Thymus (tissue), 11 donors: Measurements from ENCODE around the gene FRMD8. TPM values are rescaled to one million over a fixed set of nuclear protein-coding genes. Genes with fewer than 3 reads are reported as not detected.

ENCODE experiments used
- DNase-seq, 9 donors: peaks; one replicate each; pipeline ENCODE4 v3.0.0-alpha.2; 2013; ENCODE audit warnings: low spot score in 9 of 9, low read depth in 6 of 9, missing footprints in 1 of 9
- H3K27ac ChIP-seq, 2 donors: one replicate each; pipeline ENCODE4 v1.5.1; 2013; ENCODE audit warnings: control low read depth in 1 of 2, low read depth in 1 of 2, low read length in 1 of 2, mild to moderate bottlenecking in 1 of 2, moderate library complexity in 1 of 2
- H3K27me3 ChIP-seq, 2 donors: one replicate each; pipeline ENCODE4 v1.5.1; 2013; ENCODE audit warnings: low read length in 1 of 2; ENCODE audit not compliant: control insufficient read depth in 2 of 2, insufficient read depth in 1 of 2
- H3K36me3 ChIP-seq, 2 donors: one replicate each; pipeline ENCODE4 v1.5.1; 2013; ENCODE audit warnings: low read length in 1 of 2, mild to moderate bottlenecking in 1 of 2, moderate library complexity in 1 of 2; ENCODE audit not compliant: control insufficient read depth in 2 of 2, insufficient read depth in 2 of 2
- H3K4me1 ChIP-seq, 2 donors: one replicate each; pipeline ENCODE4 v1.5.1; 2013; ENCODE audit warnings: low read length in 2 of 2; ENCODE audit not compliant: control insufficient read depth in 2 of 2, insufficient read depth in 2 of 2
- H3K4me3 ChIP-seq, 2 donors: one replicate each; pipeline ENCODE4 v1.5.1; 2013; ENCODE audit warnings: low read length in 2 of 2, control low read depth in 1 of 2, mild to moderate bottlenecking in 1 of 2
- H3K9me3 ChIP-seq, 2 donors: one replicate each; pipeline ENCODE4 v1.5.1; 2013; ENCODE audit warnings: low read length in 1 of 2, mild to moderate bottlenecking in 1 of 2; ENCODE audit not compliant: control insufficient read depth in 2 of 2, insufficient read depth in 1 of 2
- WGBS: extraction: QIAGEN DNeasy Blood & Tissue Kit; methylation state at CpG from one replicate; pipeline ENCODE4 v1.1.7; 2013; 5-methylcytosine and 5-hydroxymethylcytosine counted together
- polyA plus RNA-seq: library from polyadenylated mRNA; stranded (reverse); fragments of 200-250 nt; gene quantifications from one replicate; pipeline ENCODE4 v1.2.3, GENCODE V29; 2013
- total RNA-seq: library from RNA; stranded (reverse); fragments of 120-200 nt; gene quantifications from one replicate; pipeline ENCODE4 v1.2.4, GENCODE V29; 2013
- donor health status: healthy.

The FRMD8 gene
- total and polyA plus RNA-seq, 2 donors: 15.2 to 21.4 TPM

GRCh38 chr11:65354265-65355012 lies 32.0 kb upstream of the FRMD8 start, which contains the start of gene TIGD3:
TIGD3 (plus strand) TSS chr11:65354751; CDS start chr11:65355809, 1,058 bp downstream.
- WGBS: under 1% methylated on average over 79 of the region's 79 CpGs
- peak within 1 kb of the TSS; percentile 49 to 75 for H3K4me3 ChIP-seq
- H3K4me1 ChIP-seq: peaks cover 18 to 51% of the 10 kb centered on the region in 2 donors
- peaks cover 14 to 39% of the 10 kb centered on the region in 2 donors for H3K36me3 ChIP-seq
- peak within 1 kb of the TSS; percentile 28 to 71 for H3K27ac ChIP-seq
- DNase-seq: peak; percentile 83 to 97 (median 94)
- H3K27me3 ChIP-seq: peaks cover 0 to 20% of the 10 kb centered on the region in 2 donors
- H3K9me3 ChIP-seq: peaks cover 0 to 2% of the 10 kb centered on the region in 2 donors

DNA sequence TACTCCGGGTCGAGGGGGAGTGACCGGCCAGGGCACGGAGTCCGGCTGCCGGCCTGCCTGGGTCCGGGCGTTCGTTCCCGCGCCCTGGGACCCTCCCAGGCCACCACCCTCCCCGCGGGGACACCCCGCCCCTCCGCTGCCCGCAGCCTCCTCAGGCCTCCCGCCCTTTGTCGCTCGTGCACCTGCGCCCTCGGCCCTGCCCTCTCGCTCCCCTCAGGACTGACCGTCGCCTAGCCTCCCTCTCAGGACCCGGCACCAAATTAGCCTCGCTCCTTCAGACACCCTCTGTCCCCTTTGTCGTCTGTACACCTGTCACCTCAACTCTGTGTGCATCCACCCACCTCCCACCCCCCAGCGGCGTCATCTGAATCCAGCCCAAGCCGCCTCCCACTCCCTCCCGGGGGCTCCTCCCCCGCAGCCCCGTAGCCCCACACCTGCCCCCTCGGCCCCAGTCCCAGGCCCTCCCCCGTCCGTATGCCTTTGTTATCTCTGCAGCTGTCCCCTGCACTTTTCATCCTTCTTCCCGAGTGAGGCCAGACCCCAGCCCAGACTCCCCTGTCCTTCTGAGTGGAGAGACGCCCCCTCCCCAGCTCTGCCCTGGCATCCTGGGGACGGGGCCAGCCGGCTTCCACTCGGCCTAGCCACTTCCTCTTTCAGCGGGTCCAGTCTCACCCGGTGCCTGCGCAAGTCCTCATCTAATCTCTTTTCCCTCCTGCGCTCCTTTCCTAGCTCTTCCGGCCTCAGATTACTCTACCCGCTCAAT lies 31.2 kb upstream of the FRMD8 start:
- peak in 6 of 9 donors; percentile 55 to 76 (median 62) for DNase-seq
- Histone ChIP-seq H3K9me3 (peaks cover 0 to 2% of the 10 kb centered on the region in 2 donors), H3K27ac (peak overlapping the region in 1 of 2 donors; percentile 71), H3K4me1 (peaks cover 18 to 46% of the 10 kb centered on the region in 2 donors), H3K36me3 (peaks cover 13 to 33% of the 10 kb centered on the region in 2 donors), H3K4me3 (peak overlapping the region; percentile 46 to 75), H3K27me3 (peaks cover 0 to 20% of the 10 kb centered on the region in 2 donors)
- WGBS: 1% methylated on average over 47 of the region's 47 CpGs

DNA sequence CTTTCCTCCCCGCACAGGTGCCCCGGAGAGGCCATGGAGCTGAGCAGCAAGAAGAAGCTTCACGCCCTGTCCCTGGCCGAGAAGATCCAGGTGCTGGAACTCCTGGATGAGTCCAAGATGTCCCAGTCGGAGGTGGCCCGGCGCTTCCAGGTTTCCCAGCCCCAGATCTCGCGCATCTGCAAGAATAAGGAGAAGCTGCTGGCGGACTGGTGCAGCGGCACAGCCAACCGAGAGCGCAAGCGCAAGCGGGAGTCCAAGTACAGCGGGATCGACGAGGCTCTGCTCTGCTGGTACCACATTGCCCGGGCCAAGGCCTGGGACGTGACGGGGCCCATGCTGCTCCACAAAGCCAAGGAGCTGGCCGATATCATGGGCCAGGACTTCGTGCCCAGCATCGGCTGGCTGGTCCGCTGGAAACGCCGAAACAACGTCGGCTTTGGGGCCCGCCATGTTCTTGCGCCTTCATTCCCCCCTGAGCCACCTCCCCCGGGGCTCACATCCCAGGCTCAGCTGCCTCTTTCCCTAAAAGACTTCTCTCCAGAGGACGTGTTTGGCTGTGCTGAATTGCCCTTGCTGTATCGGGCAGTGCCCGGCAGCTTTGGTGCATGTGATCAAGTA lies 30.6 kb upstream of the FRMD8 start:
- peak overlapping the region; percentile 46 to 75 for H3K4me3 ChIP-seq
- peaks cover 0 to 20% of the 10 kb centered on the region in 2 donors for H3K27me3 ChIP-seq
- WGBS: 71% methylated on average over 35 of the region's 35 CpGs
- H3K27ac ChIP-seq: no peak overlapping the region
- H3K4me1 ChIP-seq: peaks cover 18 to 42% of the 10 kb centered on the region in 2 donors
- H3K9me3 ChIP-seq: peaks cover 0 to 2% of the 10 kb centered on the region in 2 donors
- peaks cover 13 to 26% of the 10 kb centered on the region in 2 donors for H3K36me3 ChIP-seq
- no peak for DNase-seq

GRCh38 chr11:65356394-65356972 lies 30.0 kb upstream of the FRMD8 start:
- peaks cover 0 to 2% of the 10 kb centered on the region in 2 donors for H3K9me3 ChIP-seq
- peaks cover 12 to 20% of the 10 kb centered on the region in 2 donors for H3K36me3 ChIP-seq
- no peak for DNase-seq
- peaks cover 0 to 20% of the 10 kb centered on the region in 2 donors for H3K27me3 ChIP-seq
- peaks cover 14 to 38% of the 10 kb centered on the region in 2 donors for H3K4me1 ChIP-seq
- 98% methylated on average over 30 of the region's 30 CpGs for WGBS
- H3K27ac ChIP-seq: no peak overlapping the region
- H3K4me3 ChIP-seq: no peak overlapping the region

DNA sequence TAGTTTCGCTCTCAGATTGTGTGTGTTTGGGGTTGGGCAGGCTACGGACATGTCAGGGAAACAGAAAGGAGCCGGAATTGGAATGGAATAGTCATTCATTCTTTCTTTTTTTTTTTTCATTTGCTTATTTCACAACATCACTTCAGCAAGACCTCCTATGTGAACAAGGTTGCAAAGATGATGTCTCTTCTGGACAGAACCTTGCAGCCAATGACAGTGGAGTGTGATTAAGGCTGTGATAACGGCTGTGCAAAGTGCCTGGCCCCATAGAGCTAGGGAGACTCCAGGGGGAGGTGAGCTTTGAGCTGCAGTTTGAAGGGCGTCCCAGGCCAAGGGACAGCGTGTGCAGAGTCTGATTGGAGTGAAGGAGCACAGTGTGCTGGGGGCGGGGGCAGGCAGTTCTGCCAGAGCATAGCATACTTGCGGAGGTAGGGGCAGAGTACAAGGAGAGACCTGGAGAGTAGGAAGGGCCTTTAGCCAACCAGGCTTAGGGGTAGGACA lies 28.5 kb upstream of the FRMD8 start:
- peaks cover 0 to 20% of the 10 kb centered on the region in 2 donors for H3K27me3 ChIP-seq
- H3K27ac ChIP-seq: no peak overlapping the region
- peaks cover 0 to 7% of the 10 kb centered on the region in 2 donors for H3K36me3 ChIP-seq
- DNase-seq: no peak
- no peaks in the 10 kb centered on the region for H3K9me3 ChIP-seq
- no peak overlapping the region for H3K4me3 ChIP-seq
- H3K4me1 ChIP-seq: peaks cover 11 to 30% of the 10 kb centered on the region in 2 donors
- WGBS: 96% methylated on average over 8 of the region's 8 CpGs

DNA sequence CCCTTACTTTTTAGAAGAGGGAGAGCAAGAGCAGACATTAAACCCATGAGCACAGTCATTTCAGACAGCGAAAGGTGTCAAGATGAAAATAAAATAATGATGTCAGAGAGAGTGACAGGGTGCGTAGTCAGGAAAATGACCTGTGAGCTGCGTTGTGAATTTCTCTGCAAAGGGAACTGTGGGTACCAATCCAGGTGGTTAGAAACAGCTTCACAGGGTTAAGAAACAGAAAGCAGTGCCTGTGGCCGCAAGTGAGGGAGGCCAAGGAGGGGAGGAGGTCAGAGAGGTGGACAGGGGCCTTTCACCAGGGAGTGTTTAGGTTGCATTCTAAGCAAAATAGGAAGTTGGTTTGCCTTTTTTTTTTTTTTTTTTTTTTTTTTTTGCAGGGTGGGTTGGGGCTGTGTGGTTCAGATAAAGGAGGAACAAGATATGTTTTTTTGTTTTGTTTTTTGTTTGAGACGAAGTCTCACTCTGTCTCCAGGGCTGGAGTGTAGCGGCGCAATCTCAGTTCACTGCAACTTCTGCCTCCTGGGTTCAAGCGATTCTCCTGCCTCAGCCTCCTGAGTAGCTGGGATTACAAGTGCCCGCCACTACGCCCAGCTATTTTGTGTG lies 24.0 kb upstream of the FRMD8 start:
- no peak overlapping the region for H3K27ac ChIP-seq
- 56% methylated on average over 10 of the region's 10 CpGs for WGBS

GRCh38 chr11:65362966-65363365 lies 23.5 kb upstream of the FRMD8 start:
- Histone ChIP-seq H3K4me3 (no peak overlapping the region), H3K27ac (no peak overlapping the region)

More for the DNA sequence above, 24.0 kb upstream of the FRMD8 start:
- DNase-seq: no peak
- H3K9me3 ChIP-seq: no peaks in the 10 kb centered on the region
- no peak overlapping the region for H3K4me3 ChIP-seq
- no peaks in the 10 kb centered on the region for H3K27me3 ChIP-seq
- H3K36me3 ChIP-seq: no peaks in the 10 kb centered on the region
- H3K4me1 ChIP-seq: peaks cover 0 to 5% of the 10 kb centered on the region in 2 donors

DNA sequence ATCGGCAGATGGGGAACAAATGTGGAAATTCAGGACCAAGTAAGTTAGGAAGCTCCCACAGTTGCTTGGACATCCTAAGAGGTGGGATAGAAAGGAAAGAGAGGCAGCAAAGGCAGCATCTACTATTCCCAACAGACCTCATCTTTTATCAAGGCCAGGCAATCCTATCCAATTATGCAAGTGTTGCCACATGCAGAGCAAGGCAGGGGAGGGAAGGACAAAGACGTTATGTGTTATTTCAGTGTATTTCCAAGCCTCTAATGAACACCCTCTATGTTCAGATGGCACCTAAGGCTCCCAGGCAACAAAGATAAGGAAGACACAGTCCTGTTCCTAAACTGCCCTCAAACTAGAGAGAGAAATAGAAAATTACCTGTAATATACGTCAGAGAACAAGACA lies 22.7 kb upstream of the FRMD8 start:
- H3K4me3 ChIP-seq: no peak overlapping the region
- H3K27ac ChIP-seq: no peak overlapping the region
- H3K9me3 ChIP-seq: no peaks in the 10 kb centered on the region
- H3K27me3 ChIP-seq: no peaks in the 10 kb centered on the region
- no peaks in the 10 kb centered on the region for H3K36me3 ChIP-seq
- H3K4me1 ChIP-seq: peaks cover 0 to 5% of the 10 kb centered on the region in 2 donors
- WGBS: 95% methylated on average over 3 of the region's 3 CpGs
- no peak for DNase-seq

More at GRCh38 chr11:65362966-65363365, 23.5 kb upstream of the FRMD8 start:
- Histone ChIP-seq H3K4me1 (peaks cover 0 to 5% of the 10 kb centered on the region in 2 donors), H3K9me3 (no peaks in the 10 kb centered on the region), H3K36me3 (no peaks in the 10 kb centered on the region), H3K27me3 (no peaks in the 10 kb centered on the region)
- 84% methylated on average over 6 of the region's 6 CpGs for WGBS
- DNase-seq: no peak
